K562 (cell line): Measurements from ENCODE around the gene MYH7. TPM values are rescaled to one million over a fixed set of nuclear protein-coding genes. Genes with fewer than 3 reads are reported as not detected.
A peak's percentile ranks its signal among the peaks of the same experiment; 100 is the strongest.

Experiments
- ATAC-seq: fragments of 200-7000 bp; cut with Tn5 transposase; 3 replicates; pipeline ENCODE4 v1.9.1; 2020; ENCODE audit warnings: moderate library complexity
- Bru-seq: library from RNA; stranded (reverse); fragments of 400-500 nt; gene quantifications from one replicate; lab custom pipeline; 2021; lab: Mats Ljungman, UMichigan
- BruChase-seq, 2 experiments: library from RNA; stranded (reverse); fragments of 400-500 nt; gene quantifications; one replicate each; lab custom pipeline; 2021; lab: Mats Ljungman, UMichigan
- BruUV-seq: library from RNA; stranded (reverse); fragments of 400-500 nt; replicated peaks from 2 replicates; lab custom pipeline; 2021; lab: Mats Ljungman, UMichigan
- CTCF ChIA-PET: fragments of 300-600 bp; formaldehyde crosslinking; extraction: SDS; loops from one replicate; lab custom pipeline; 2021; ENCODE audit warnings: low intra/inter-chr PET ratio; lab: Yijun Ruan, JAX
- POLR2A ChIA-PET: fragments of 300-600, 350-650 bp; sonication (Branson Sonifier 250); formaldehyde crosslinking; extraction: SDS; loops from one replicate; lab custom pipeline; 2021; ENCODE audit warnings: antibody characterized with exemption, inconsistent platforms; lab: Yijun Ruan, JAX
- DNase-seq, 4 experiments: peaks; one replicate each; pipeline versions ENCODE4 v3.0.0 to v3.0.0-alpha.2; 2011 to 2018; ENCODE audit warnings: low spot score in 3 of 4, mixed read lengths in 3 of 4; ENCODE audit errors: extremely low read depth in 1 of 4
- FAIRE-seq: peaks from 2 replicates; lab custom pipeline; 2011; peaks lifted over from hg19 to GRCh38; lab: Jason Lieb, UNC
- H2AFZ ChIP-seq: 2 replicates; pipeline ENCODE4 v1.6.0; 2011; ENCODE audit warnings: low read depth, low read length, control low read depth, inconsistent platforms
- H3K27ac ChIP-seq: fragments of 200-600 bp; 3 replicates; pipeline ENCODE4 v1.8.0; 2011; ENCODE audit warnings: low read depth, mild to moderate bottlenecking, control low read depth, inconsistent platforms, low read length, moderate library complexity, mixed read lengths; ENCODE audit errors: extremely low read depth
- H3K27me3 ChIP-seq, 2 experiments: fragments of 300-600 bp in 1 of 2; 2 replicates in 1 of 2; 3 replicates in 1 of 2; pipeline versions ENCODE4 v1.6.0 to v1.8.0; 2011; ENCODE audit warnings: inconsistent platforms in 2 of 2, low read length in 2 of 2, mild to moderate bottlenecking in 1 of 2, mixed read lengths in 1 of 2, moderate library complexity in 1 of 2; ENCODE audit not compliant: control insufficient read depth in 2 of 2, insufficient read depth in 2 of 2
- H3K36me3 ChIP-seq: fragments of 300-600 bp; 3 replicates; pipeline ENCODE4 v1.8.0; 2011; ENCODE audit warnings: mild to moderate bottlenecking, low read length, inconsistent platforms; ENCODE audit not compliant: control insufficient read depth, insufficient read depth
- H3K4me1 ChIP-seq, 2 experiments: fragments of 200-600 bp in 1 of 2; replicated peaks in 1 of 2; 2 replicates in 1 of 2; 3 replicates in 1 of 2; pipeline versions ENCODE4 v1.5.1 to v1.8.0; 2011; ENCODE audit warnings: inconsistent platforms in 2 of 2, low read length in 2 of 2, mild to moderate bottlenecking in 1 of 2, mixed read lengths in 1 of 2, moderate library complexity in 1 of 2; ENCODE audit not compliant: control insufficient read depth in 2 of 2, insufficient read depth in 2 of 2
- H3K4me2 ChIP-seq: 2 replicates; pipeline ENCODE4 v1.6.1; 2011; ENCODE audit warnings: low read length, control low read depth, inconsistent platforms, mixed read lengths; ENCODE audit not compliant: insufficient read depth
- H3K4me3 ChIP-seq: fragments of 200-600 bp; sonication (generic), shearing (Covaris generic); 2 replicates; pipeline ENCODE4 v1.5.1; 2016; ENCODE audit warnings: control low read depth, inconsistent platforms
- H3K79me2 ChIP-seq: fragments of 200-600 bp; 3 replicates; pipeline ENCODE4 v1.8.0; 2011; ENCODE audit warnings: low read length, inconsistent platforms; ENCODE audit not compliant: control insufficient read depth, insufficient read depth
- H3K9ac ChIP-seq, 2 experiments: 2 replicates each; pipeline versions ENCODE4 v1.6.0 to v1.6.1; 2011; ENCODE audit warnings: low read depth in 2 of 2, low read length in 2 of 2, control low read depth in 1 of 2, inconsistent platforms in 1 of 2, mild to moderate bottlenecking in 1 of 2, mixed read lengths in 1 of 2; ENCODE audit not compliant: insufficient read depth in 1 of 2
- H3K9me1 ChIP-seq: one replicate; pipeline ENCODE4 v1.6.0; 2011; ENCODE audit warnings: inconsistent platforms, mild to moderate bottlenecking, low read length, moderate library complexity; ENCODE audit not compliant: control insufficient read depth, insufficient read depth
- H3K9me3 ChIP-seq: replicated peaks from 2 replicates; pipeline ENCODE4 v1.5.1; 2011; ENCODE audit warnings: low read depth, low read length, inconsistent platforms; ENCODE audit not compliant: control insufficient read depth, insufficient read depth
- H4K20me1 ChIP-seq: replicated peaks from 2 replicates; pipeline ENCODE4 v1.6.1; 2011; ENCODE audit warnings: low read length, inconsistent platforms, mixed read lengths; ENCODE audit not compliant: control insufficient read depth, insufficient read depth
- ARID1B ChIP-seq: fragments of 450-650 bp; IDR thresholded peaks from 2 replicates; pipeline ENCODE4 v1.6.1; 2016; ENCODE audit warnings: antibody characterized with exemption, mild to moderate bottlenecking, inconsistent platforms
- CEBPB ChIP-seq: fragments of 450-650 bp; IDR thresholded peaks from 2 replicates; pipeline ENCODE4 v1.6.1; 2016; ENCODE audit warnings: missing genetic modification characterization, missing compliant biosample characterization
- ELF4 ChIP-seq: fragments of 450-650 bp; formaldehyde crosslinking; IDR thresholded peaks from 2 replicates; pipeline ENCODE4 v1.4.0; 2022; ENCODE audit warnings: missing genetic modification characterization
- ILK ChIP-seq: fragments of 450-650 bp; IDR thresholded peaks from 2 replicates; pipeline ENCODE4 v1.6.1; 2016; ENCODE audit warnings: missing genetic modification characterization, low read depth, mild to moderate bottlenecking, missing compliant biosample characterization, moderate library complexity, borderline replicate concordance
- PTRF ChIP-seq: fragments of 450-650 bp; IDR thresholded peaks from 2 replicates; pipeline ENCODE4 v1.6.1; 2016; ENCODE audit warnings: mild to moderate bottlenecking, missing genetic modification characterization, missing compliant biosample characterization
- RBFOX2 ChIP-seq: fragments of 200-400 bp; formaldehyde crosslinking; IDR thresholded peaks from 2 replicates; pipeline ENCODE4 v1.6.1; 2017; ENCODE audit warnings: low read depth, mild to moderate bottlenecking, low read length, moderate library complexity
- RBM15 ChIP-seq: fragments of 200-400 bp; formaldehyde crosslinking; IDR thresholded peaks from 2 replicates; pipeline ENCODE4 v1.6.1; 2018; ENCODE audit warnings: mild to moderate bottlenecking, low read length, moderate library complexity; ENCODE audit not compliant: insufficient read depth
- RBM25 ChIP-seq: fragments of 200-400 bp; formaldehyde crosslinking; IDR thresholded peaks from 2 replicates; pipeline ENCODE4 v1.6.1; 2018; ENCODE audit warnings: low read length, low read depth, moderate library complexity; ENCODE audit not compliant: severe bottlenecking
- RHOXF2B ChIP-seq: fragments of 250-450 bp; sonication (Bioruptor Pico); conservative IDR thresholded peaks from 2 replicates; pipeline ENCODE4 v1.5.1; 2021
- STAT5B ChIP-seq: fragments of 250-450 bp; sonication (Bioruptor Pico); IDR thresholded peaks from 2 replicates; pipeline ENCODE4 v1.8.0; 2021; ENCODE audit warnings: mild to moderate bottlenecking, inconsistent platforms
- TSC22D4 ChIP-seq: fragments of 450-650 bp; IDR thresholded peaks from 2 replicates; pipeline ENCODE4 v1.6.1; 2016; ENCODE audit warnings: missing genetic modification characterization, missing biosample characterization, control low read depth
- ZBTB1 ChIP-seq: sonication (generic); formaldehyde crosslinking; IDR thresholded peaks from 2 replicates; pipeline ENCODE4 v1.8.1; 2023; ENCODE audit warnings: missing genetic modification reagents, low read depth, mild to moderate bottlenecking, borderline replicate concordance
- ZNF280A ChIP-seq: fragments of 450-650 bp; IDR thresholded peaks from 2 replicates; pipeline ENCODE4 v1.6.1; 2018; ENCODE audit warnings: mild to moderate bottlenecking, low read depth; ENCODE audit not compliant: partially characterized antibody
- ZNF41 ChIP-seq: fragments of 250-450 bp; sonication (Bioruptor Pico); conservative IDR thresholded peaks from 2 replicates; pipeline ENCODE4 v1.4.0; 2020; ENCODE audit warnings: mild to moderate bottlenecking
- ZNF511 ChIP-seq: sonication (generic); formaldehyde crosslinking; IDR thresholded peaks from 2 replicates; pipeline ENCODE4 v1.8.0; 2022; ENCODE audit warnings: mild to moderate bottlenecking, missing genetic modification reagents
- WGBS: fragments of 100-300 bp; shearing (Covaris generic); methylation state at CpG from one replicate; pipeline ENCODE4 v1.1.6; 2016; ENCODE audit warnings: low coverage, mixed read lengths; ENCODE audit not compliant: insufficient coverage; ENCODE audit errors: missing lambda C conversion rate; 5-methylcytosine and 5-hydroxymethylcytosine counted together
- in situ Hi-C: fragments of 300-500 bp; cut with MboI; formaldehyde crosslinking; loops from 4 replicates; pipeline ENCODE4 v1.15.0; 2018; ENCODE audit warnings: inconsistent platforms, mixed read lengths
- intact Hi-C: fragments of 100-400 bp; cut with micrococcal nuclease; formaldehyde crosslinking; loops from 2 replicates; pipeline ENCODE4 v1.14.2; 2022
- long read RNA-seq, 3 experiments: library from polyadenylated mRNA in 2 of 3; library from RNA in 1 of 3; unstranded in 2 of 3; stranded (forward) in 1 of 3; transcript quantifications; one replicate each; pipeline ENCODE4 v2.0.0, GENCODE V29; 2019 to 2022
- polyA minus RNA-seq, 3 experiments: library from RNA; depleted of rRNA, polyadenylated mRNA; stranded (reverse); fragments of >200 nt; gene quantifications; 2 replicates each; pipeline ENCODE4 v1.2.3, GENCODE V29; 2011
- polyA plus RNA-seq, 8 experiments: library from polyadenylated mRNA; depleted of rRNA in 4 of 8; stranded (reverse) in 5 of 8; unstranded in 3 of 8; fragments of >200 nt; fragmentation: Nextera tagmentation in 2 of 8; fragmentation: Illumina TruSeq in 1 of 8; extraction: Ambion mirVana in 2 of 8; extraction: Trizol in 1 of 8; gene quantifications; 2 replicates each; pipeline versions ENCODE4 v1.2.1 to v1.2.3, GENCODE V29; 2011 to 2014; ENCODE audit warnings: inconsistent platforms in 1 of 8, missing spikeins in 1 of 8
- total RNA-seq, 7 experiments: library from RNA; depleted of rRNA in 6 of 7; stranded (reverse); fragments of >200 nt in 6 of 7; fragmentation: Illumina TruSeq in 2 of 7; extraction: Trizol in 2 of 7; gene quantifications; 2 replicates each; pipeline versions ENCODE4 v1.2.1 to v1.2.3, GENCODE V29; 2011 to 2021; ENCODE audit warnings: low replicate concordance in 1 of 7

Gene MYH7
- total RNA-seq (2011; cell fraction: chromatin; rRNA removed; ENCODE audit: low replicate concordance): not detected in 2 replicates
- total RNA-seq (2011; cell fraction: nucleolus; rRNA removed): not detected in 2 replicates
- total RNA-seq (2011; cell fraction: nucleoplasm; rRNA removed): not detected in 2 replicates
- total RNA-seq (2014; rRNA removed) (not detected in 2 replicates), total RNA-seq (2014; rRNA removed; fragmentation: Illumina TruSeq; extraction: Trizol) (not detected in 2 replicates), total RNA-seq (2015; rRNA removed; fragmentation: Illumina TruSeq; extraction: Trizol) (not detected in 2 replicates), total RNA-seq (2021) (not detected in 2 replicates), polyA plus RNA-seq (2011; rRNA removed) (not detected in 2 replicates), polyA plus RNA-seq (2014; fragmentation: Illumina TruSeq; extraction: Trizol) (not detected in 2 replicates), polyA plus RNA-seq (2014; fragmentation: Nextera tagmentation; extraction: Ambion mirVana) (not detected), polyA plus RNA-seq (2014; rRNA removed) (not detected in 2 replicates), polyA minus RNA-seq (2011; rRNA and poly(A)+ RNA removed) (not detected in 2 replicates), Bru-seq, nascent RNA (not detected), BruChase-seq, experiment 1, labeled RNA remaining after a 2-hour chase (not detected), BruChase-seq, experiment 2, labeled RNA remaining after a 6-hour chase (not detected)
- polyA plus RNA-seq (2011; cell fraction: cytosol; rRNA removed): not detected in 2 replicates
- not detected in 2 replicates for polyA plus RNA-seq (2011; cell fraction: nucleus; rRNA removed)
- polyA plus RNA-seq (2012): not detected in 2 replicates
- polyA minus RNA-seq (2011; cell fraction: cytosol; rRNA and poly(A)+ RNA removed): not detected in 2 replicates
- not detected in 2 replicates for polyA minus RNA-seq (2011; cell fraction: nucleus; rRNA and poly(A)+ RNA removed)
- long read RNA-seq, experiment 1: 0 reads
- long read RNA-seq, experiment 2: 0 reads
- long read RNA-seq, experiment 3: 0 reads

- H3K9ac ChIP-seq: peak within 1 kb of the TSS in 1 of 2 experiments; percentile 4; a peak in 1 of 4 replicates
- H3K4me2 ChIP-seq: no peak within 1 kb of the TSS
- H4K20me1 ChIP-seq: no peaks in the 10 kb centered on the region; the same call in 1 of the 2 replicates
- H3K4me3 ChIP-seq: no peak within 1 kb of the TSS
- intact Hi-C loops (no loop called here), in situ Hi-C loops (no loop called here)
- H2AFZ ChIP-seq: peak within 1 kb of the TSS; percentile 82
- ATAC-seq (no peak), DNase-seq (no peak), FAIRE-seq (no peak)
- ChIA-PET POLR2A (interaction anchor here (0.6 to 1.1 kb wide), 3 partner anchors 12 to 115 kb away, joined by 3 to 4 read pairs (median 4); partner anchors contain the start of gene PABPN1), CTCF (no interaction called here)
- H3K36me3 ChIP-seq: no peaks in the 10 kb centered on the region
- no peak within 1 kb of the TSS for H3K27ac ChIP-seq
- H3K79me2 ChIP-seq: no peaks in the 10 kb centered on the region
- H3K9me3 ChIP-seq: no peaks in the 10 kb centered on the region
- 51% methylated on average over 7 of the region's 10 CpGs for WGBS
- no peaks in the 10 kb centered on the region for H3K9me1 ChIP-seq
- no TSS peak for BruUV-seq
- peaks cover 22 to 32% of the 10 kb centered on the region in 2 experiments; a peak in 4 of 5 replicates for H3K4me1 ChIP-seq
- peaks cover 0 to 19% of the 10 kb centered on the region in 2 experiments; a peak in 2 of 5 replicates for H3K27me3 ChIP-seq
- TF ChIP-seq ARID1B (no peak), TSC22D4 (tag) (no peak), RBM25 (no peak), ZNF280A (no peak), ZNF41 (CRISPR knock-in tag) (no peak), RHOXF2B (CRISPR knock-in tag) (no peak), ZNF511 (no peak), ELF4 (CRISPR knock-in tag) (no peak), CEBPB (no peak), RBM15 (no peak), PTRF (tag) (no peak), RBFOX2 (no peak), STAT5B (CRISPR knock-in tag) (no peak), ZBTB1 (no peak), ILK (tag) (no peak)
Observed at GRCh38 chr14:23435543-23436326, at the start of gene MYH7. TSS of gene MYH7 (minus strand) at chr14:23435660. CDS start at chr14:23433732, 1,928 bp downstream.
